GM21360 (cell line): ENCODE results near the gene CRADD.

Experiments
- ATAC-seq: cut with Tn5 transposase; IDR thresholded peaks from one replicate; pipeline ENCODE4 v1.9.1; 2021; ENCODE audit warnings: mild to moderate bottlenecking, moderate library complexity; ENCODE audit not compliant: unreplicated experiment

Gene CRADD

GRCh38 chr12:93804392-93805179, 127.4 kb downstream of the CRADD start:
- ATAC-seq = no peak

GRCh38 chr12:93805736-93806141, 128.6 kb downstream of the CRADD start:
- ATAC-seq = no peak

GRCh38 chr12:93807354-93807753, 130.2 kb downstream of the CRADD start:
- no peak for ATAC-seq

- no peak for ATAC-seq
Observed at GRCh38 chr12:93808169-93808899, 131.2 kb downstream of the CRADD start.

- ATAC-seq = no peak
Observed at GRCh38 chr12:93812626-93813025, 135.5 kb downstream of the CRADD start.

- no peak for ATAC-seq
Observed at GRCh38 chr12:93813186-93813585, 136.0 kb downstream of the CRADD start.

- ATAC-seq = no peak
Observed at GRCh38 chr12:93813972-93814821, 137.0 kb downstream of the CRADD start.

- ATAC-seq = no peak
Observed at GRCh38 chr12:93818488-93819049, 141.4 kb downstream of the CRADD start.

- no peak for ATAC-seq
Observed at GRCh38 chr12:93819050-93819491, 141.9 kb downstream of the CRADD start.

- no peak for ATAC-seq
Observed at GRCh38 chr12:93823616-93824391, 146.6 kb downstream of the CRADD start.

- no peak for ATAC-seq
Observed at GRCh38 chr12:93824514-93825500, 147.6 kb downstream of the CRADD start.

- ATAC-seq = no peak
Observed at GRCh38 chr12:93825501-93825888, 148.3 kb downstream of the CRADD start.

GRCh38 chr12:93825931-93826555, 148.9 kb downstream of the CRADD start:
- no peak for ATAC-seq

- no peak for ATAC-seq
Observed at GRCh38 chr12:93827179-93827578, 150.0 kb downstream of the CRADD start.

- no peak for ATAC-seq
Observed at GRCh38 chr12:93827669-93828068, 150.5 kb downstream of the CRADD start.

- ATAC-seq = no peak
Observed at GRCh38 chr12:93829016-93829415, 151.8 kb downstream of the CRADD start.

- ATAC-seq = no peak
Observed at GRCh38 chr12:93831374-93831773, 154.2 kb downstream of the CRADD start.

- no peak for ATAC-seq
Observed at GRCh38 chr12:93832131-93832530, 155.0 kb downstream of the CRADD start.

GRCh38 chr12:93833946-93834345, 156.8 kb downstream of the CRADD start:
- no peak for ATAC-seq
